Astrocyte of the cerebellum (primary cell): ENCODE measurements around the gene RNF123.

ENCODE experiments used
- DNase-seq: peaks from one replicate; pipeline ENCODE4 v3.0.0-alpha.2; 2011; ENCODE audit warnings: low read depth
- H3K4me3 ChIP-seq: 2 replicates; pipeline ENCODE4 v1.5.1; 2011; ENCODE audit warnings: mild to moderate bottlenecking, low read depth, low read length, moderate library complexity
- in situ Hi-C: cut with HindIII; loops from 2 replicates; pipeline ENCODE4 v1.10.0; 2017; ENCODE audit warnings: low sequenced_read_pairs
- TF ChIP-seq, protein P1 (sequence below): IDR thresholded peaks from 2 replicates; pipeline ENCODE4 v1.5.1; 2012; ENCODE audit warnings: low read length, low read depth, moderate library complexity, mild to moderate bottlenecking; ENCODE audit errors: missing control alignments

Gene RNF123

DNA sequence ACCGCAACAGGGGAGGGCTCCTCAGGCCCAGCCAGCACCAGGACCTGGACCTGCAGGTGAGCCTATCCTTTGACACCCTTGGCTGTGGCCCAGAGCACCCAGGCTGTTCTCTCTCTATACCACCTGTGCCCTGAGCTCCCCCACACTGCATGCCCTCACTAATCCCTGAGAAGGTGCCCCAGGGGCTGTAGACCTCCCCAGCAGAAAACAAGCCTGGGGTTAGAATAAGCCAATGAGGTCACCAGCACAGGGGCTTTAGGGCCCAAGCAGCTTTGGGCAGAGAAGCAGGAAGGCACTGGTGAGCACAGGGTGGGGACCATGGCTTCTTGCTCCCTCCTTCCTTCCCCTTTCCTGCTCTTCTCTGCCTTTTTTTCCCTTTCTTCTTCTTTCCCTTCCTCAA, 25.5 kb upstream of the RNF123 start:
- in situ Hi-C loops = no loop called here
- DNase-seq = no peak
- H3K4me3 ChIP-seq = no peak overlapping the region
- TF ChIP-seq, protein P1, sequence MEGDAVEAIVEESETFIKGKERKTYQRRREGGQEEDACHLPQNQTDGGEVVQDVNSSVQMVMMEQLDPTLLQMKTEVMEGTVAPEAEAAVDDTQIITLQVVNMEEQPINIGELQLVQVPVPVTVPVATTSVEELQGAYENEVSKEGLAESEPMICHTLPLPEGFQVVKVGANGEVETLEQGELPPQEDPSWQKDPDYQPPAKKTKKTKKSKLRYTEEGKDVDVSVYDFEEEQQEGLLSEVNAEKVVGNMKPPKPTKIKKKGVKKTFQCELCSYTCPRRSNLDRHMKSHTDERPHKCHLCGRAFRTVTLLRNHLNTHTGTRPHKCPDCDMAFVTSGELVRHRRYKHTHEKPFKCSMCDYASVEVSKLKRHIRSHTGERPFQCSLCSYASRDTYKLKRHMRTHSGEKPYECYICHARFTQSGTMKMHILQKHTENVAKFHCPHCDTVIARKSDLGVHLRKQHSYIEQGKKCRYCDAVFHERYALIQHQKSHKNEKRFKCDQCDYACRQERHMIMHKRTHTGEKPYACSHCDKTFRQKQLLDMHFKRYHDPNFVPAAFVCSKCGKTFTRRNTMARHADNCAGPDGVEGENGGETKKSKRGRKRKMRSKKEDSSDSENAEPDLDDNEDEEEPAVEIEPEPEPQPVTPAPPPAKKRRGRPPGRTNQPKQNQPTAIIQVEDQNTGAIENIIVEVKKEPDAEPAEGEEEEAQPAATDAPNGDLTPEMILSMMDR = no peak

DNA sequence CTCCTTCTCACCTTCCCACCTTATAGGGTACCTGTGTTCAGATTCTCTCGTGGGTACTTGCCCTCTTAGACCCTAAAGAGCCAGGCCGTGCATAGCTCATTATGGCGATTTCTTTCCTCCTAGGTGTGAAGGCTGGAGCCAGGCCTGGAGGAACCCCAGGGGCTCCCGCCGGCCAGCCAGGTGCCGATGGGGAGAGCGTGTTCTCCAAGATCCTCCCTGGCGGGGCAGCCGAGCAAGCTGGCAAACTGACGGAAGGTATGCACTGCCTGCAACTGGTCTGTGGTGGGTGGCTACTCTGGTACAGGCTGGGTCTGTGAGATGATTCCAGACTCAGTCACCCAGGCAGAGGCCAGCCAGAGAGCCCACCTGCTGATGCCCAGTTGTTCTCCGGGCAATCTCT, 25.1 kb upstream of the RNF123 start:
- H3K4me3 ChIP-seq = no peak overlapping the region
- TF ChIP-seq, protein P1 = no peak
- in situ Hi-C loops = no loop called here
- no peak for DNase-seq

DNA sequence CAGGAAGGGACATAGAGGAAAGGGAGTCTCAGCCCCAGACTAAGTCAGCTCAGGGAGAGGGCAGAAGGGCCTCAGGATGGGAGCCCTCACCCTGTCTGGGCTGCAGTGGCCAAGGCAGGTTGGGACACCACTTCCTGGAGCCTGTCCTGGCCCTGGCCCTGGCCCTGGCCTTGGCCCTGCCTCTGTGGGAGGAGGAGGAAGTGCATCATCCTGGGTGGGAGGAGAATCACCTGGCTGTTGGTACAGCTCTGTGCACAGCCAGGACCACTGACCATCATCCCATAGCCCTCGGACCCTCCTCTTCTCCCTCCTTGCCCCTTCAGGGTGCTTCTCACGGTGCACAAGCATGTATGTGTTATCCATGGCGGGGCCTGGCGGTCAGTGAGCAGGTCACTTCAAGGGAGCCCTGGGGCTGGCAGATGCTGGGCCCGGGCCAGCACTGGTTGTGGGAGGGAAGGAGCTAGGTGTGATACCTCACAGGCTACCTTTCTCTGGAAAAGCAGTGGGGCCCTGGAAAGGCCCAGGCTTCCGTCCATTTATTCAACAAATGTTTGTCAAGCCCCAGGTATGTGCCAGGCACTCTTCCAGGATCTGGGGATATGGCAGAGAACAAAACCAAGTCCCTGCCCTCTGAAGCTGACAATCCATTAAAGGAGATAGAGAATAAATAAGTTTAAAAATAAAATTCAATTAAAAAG, 23.4 kb upstream of the RNF123 start:
- no peak for DNase-seq
- TF ChIP-seq, protein P1 = no peak
- in situ Hi-C loops = no loop called here
- H3K4me3 ChIP-seq = no peak overlapping the region

DNA sequence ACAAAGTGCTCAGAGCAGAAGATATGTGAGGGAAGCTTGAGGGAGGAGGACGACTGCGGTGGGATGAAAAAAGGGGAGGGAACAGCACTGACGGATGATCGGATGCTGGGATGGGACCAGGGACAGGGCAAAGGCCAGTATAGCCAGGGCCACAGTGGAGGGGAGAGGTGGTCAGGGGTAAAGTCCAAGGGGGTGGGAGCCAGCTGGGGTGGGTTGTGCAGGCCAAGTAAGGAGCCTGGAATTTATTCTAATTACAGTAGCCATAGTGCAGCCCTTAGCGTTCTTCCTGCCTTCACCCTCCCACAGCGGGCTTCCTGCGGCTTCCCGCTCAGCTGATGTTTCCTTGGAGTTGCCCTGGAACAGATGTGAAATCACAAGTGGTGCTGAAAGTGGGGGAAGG, 22.8 kb upstream of the RNF123 start:
- DNase-seq = no peak
- TF ChIP-seq, protein P1 = no peak
- no peak overlapping the region for H3K4me3 ChIP-seq
- in situ Hi-C loops = no loop called here

DNA sequence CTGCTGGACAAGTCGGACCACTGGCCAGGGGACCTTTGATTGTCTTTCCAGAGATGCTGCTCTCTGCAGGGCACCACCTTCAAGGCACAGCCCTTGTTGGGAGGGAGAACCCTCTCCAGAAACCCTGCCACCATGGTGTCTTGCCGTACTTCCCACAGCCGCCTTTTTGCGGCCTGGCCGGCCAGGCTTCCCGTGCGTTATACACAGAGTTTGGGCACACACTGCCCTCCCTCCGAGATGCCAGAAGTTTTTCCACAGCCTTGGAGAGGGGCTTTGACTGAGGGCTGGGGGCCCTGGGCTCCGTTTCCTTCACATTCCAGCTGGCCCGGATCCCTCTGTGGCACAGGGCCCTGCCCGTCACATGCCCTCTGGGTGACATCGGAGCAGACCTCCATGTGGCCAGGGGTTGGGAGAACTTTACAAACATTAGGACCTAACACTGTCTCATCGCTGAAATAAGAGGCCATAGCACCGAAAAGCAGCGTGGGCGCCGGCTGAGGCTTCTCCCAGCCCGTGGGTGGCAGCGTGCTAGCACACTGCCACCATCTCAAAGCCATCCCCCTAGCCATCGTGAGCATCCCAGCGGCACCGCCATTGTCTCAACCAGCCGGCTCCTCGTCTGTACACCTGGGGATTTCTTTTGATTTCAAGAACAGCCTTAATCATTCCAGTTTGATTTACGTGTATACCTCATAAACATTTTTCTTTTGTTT, 21.5 kb upstream of the RNF123 start:
- H3K4me3 ChIP-seq = no peak overlapping the region
- in situ Hi-C loops = no loop called here
- DNase-seq = no peak
- TF ChIP-seq, protein P1 = no peak

DNA sequence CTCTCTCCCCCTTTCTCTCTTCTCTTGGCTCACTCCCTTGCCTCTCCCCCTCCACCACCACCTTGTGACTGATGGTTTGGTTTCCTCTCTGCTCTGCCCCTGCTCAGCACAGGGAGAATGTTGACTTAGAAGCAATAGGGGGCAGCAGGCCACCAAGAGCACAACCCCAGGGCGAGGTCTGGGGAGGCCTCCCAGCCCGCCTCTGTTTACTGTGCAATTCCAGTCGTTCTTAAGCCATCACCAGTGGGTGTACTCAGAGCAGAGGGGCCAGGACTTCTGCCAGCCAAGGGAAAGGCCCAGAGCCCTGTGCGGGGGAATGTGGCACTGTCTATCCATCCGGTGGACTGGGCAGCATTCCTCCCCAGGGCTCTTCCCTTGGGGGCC, 21.0 kb upstream of the RNF123 start:
- in situ Hi-C loops = no loop called here
- no peak for DNase-seq
- H3K4me3 ChIP-seq = no peak overlapping the region
- TF ChIP-seq, protein P1 = no peak
